ENCODE data around the gene SAYSD1. TPM values are rescaled to one million over a fixed set of nuclear protein-coding genes. Genes with fewer than 3 reads are reported as not detected.

The SAYSD1 gene
- total and polyA plus RNA-seq, 2 experiments from 2014 or later, result 8.2 to 10.0 TPM

DNA sequence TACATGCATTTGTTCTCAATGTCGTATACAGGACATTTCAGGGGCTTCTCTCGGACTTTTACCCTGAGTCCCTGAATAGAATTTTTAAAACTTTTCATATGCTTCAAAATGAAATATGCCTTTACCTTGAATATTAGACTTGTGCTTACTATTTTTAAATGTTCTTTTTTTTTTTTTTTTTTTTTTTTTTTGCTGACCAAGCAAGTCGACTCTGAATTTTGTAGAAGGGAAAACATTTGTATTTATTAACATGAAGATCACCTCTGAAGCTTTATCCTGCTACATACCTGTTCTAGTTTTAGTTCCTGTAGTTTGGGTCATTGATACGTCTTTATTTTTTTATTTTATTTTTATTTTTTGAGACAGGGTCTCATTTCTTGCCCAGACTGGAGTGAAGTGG lies 39.7 kb upstream of the SAYSD1 start (continued):
- TF ChIP-seq ZNF462 (CRISPR knock-in tag; IDR thresholded peaks at IDR 0.05), result no peak
- TF ChIP-seq EZH2phosphoT487 (IDR thresholded peaks at IDR 0.05; ENCODE audit: unreplicated experiment), result no peak
- TF ChIP-seq ZNF114 (CRISPR knock-in tag; IDR thresholded peaks at IDR 0.05), result no peak
- no peak for TF ChIP-seq STAT1 (IDR thresholded peaks at IDR 0.05; ENCODE audit: unreplicated experiment)
- no peak for TF ChIP-seq REST (IDR thresholded peaks at IDR 0.05; ENCODE audit: unreplicated experiment)
- no peak for TF ChIP-seq JUNB (IDR thresholded peaks at IDR 0.05; ENCODE audit: unreplicated experiment)
- TF ChIP-seq NANOG (IDR thresholded peaks at IDR 0.05; ENCODE audit: borderline replicate concordance), result no peak
- TF ChIP-seq EZH2 (IDR thresholded peaks at IDR 0.05; ENCODE audit: low read depth, unreplicated experiment), result no peak
